LHCN-M2 (cell line): ENCODE data around the gene CCDC88C. TPM values are rescaled to one million over a fixed set of nuclear protein-coding genes. Genes with fewer than 3 reads are reported as not detected.

Source experiments
- DNase-seq: peaks from one replicate; pipeline ENCODE4 v3.0.0-alpha.2; 2012; ENCODE audit warnings: low read depth
- total RNA-seq: library from RNA; depleted of rRNA; stranded (reverse); fragments of >200 nt; gene quantifications from 2 replicates; pipeline ENCODE4 v1.2.3, GENCODE V29; 2014

Gene CCDC88C
- total RNA-seq, 1 experiment from 2014 or later, result 0.06 TPM

DNA sequence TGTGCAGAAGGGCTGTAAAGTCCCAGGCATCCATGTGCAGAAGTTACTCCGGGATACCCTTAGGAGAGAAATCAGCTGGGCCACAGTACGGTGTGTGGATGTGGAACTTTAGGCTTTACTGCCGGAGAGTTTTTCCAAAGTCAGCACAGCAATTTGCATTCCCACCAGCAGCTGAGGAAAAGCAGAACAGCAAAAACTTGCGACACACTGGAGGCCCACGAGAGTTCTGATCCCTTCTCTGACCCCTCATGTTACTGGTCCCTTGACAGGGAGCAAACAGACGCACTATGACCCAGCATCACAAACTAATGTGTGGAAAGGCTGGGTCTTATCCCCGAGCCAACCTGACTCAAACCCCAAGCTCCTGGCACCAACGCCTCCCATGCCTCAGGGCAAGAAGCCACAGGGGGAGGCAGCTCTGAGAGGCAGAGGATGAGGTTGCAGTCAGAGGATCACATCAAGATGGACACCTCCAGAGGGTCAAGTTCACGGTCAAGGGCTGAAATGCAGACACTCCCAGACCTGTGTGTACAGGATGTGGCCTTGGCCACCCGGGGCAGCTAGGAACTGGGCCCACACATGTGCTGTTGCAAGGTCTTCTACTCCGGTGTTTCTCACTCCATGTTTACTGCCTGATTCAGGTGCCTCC, 38.6 kb downstream of the CCDC88C start:
- DNase-seq, result no peak

DNA sequence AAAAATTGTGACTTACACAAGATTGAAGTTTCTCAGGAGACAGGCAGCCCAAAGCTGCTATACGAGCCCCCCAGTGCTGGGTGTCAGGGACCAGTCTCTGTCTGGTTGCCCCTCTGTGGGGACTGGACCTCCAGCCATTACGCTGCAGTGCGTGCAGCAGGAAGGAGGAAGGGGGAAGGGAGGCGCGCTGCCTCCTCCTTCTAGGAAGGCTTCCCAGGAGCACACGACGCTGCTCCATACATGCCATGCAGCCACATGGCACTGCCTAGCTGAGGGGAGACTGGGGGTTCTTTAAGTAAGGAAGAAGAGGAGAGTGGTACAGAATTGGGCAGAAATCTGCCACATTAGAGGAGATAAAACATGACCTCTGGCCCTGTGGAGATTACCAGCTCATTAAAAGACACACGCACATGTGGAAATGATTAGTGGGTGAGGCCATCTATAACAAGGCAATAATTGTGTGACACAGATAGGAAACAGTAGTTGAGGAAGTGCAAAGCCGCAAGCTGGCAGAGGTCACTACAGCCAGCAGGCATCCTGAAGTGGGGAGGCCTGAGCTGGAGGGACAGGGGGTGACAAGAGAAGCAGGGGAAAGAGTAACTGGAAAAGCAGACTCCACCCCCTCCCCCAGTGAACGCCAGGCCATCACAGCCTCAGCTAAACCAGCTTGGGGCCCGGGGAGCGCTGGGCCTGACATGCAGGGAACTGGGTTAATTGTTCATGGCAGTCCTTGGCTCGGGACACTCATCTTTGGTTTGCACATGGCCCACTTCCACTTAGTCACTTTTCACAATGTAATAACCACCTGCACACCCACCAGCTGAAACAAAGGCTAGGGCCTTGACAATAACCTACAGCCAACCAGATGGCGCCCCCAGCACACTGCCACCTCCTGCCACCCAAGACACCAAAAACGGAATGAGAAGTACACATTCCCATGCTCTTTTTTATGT, 39.6 kb downstream of the CCDC88C start:
- DNase-seq, result no peak

DNA sequence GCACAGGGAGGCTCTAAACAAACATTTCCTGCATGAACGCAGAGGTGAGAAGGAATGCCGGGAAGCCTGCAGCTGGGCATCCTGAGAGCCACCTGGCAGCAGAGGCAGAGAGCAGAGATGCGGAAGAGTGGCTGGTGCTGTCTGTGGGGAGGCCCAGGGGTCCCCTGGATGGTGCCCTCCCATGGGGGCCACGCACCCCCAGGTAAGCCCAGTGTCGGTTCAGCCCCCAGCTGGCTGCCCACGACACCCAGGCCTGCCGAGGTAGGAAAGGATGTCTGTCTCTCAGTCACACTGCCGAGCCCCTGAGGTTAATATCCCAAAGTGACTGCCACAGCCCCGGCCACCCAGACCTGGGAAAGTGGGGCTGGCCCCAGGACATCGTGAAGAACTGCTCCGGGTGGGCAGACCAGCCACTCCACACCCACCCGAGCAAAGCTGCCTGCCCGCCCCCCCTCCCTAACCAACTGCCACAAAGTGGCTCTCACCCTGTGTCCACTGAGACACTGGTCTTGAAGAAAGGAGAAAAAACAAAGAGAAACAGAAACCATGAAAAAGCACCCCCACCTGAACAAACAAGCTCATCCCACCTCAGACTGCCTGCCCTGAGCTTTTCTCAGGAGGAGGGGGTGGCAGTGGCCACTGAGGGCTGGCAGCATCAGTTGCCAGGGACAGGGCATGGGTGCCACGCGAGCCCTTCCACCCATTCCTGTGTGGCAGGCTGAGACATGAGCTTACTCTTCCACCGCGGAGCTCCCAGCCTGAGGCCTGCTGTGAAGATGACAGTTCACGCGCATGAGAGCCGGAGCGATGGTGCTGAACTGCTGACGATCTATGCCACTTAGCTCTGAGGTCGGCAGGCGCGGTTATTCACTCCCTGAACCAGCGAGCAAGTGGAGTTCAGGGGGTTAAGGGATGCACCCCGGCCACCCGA, 40.8 kb downstream of the CCDC88C start:
- DNase-seq, result no peak

DNA sequence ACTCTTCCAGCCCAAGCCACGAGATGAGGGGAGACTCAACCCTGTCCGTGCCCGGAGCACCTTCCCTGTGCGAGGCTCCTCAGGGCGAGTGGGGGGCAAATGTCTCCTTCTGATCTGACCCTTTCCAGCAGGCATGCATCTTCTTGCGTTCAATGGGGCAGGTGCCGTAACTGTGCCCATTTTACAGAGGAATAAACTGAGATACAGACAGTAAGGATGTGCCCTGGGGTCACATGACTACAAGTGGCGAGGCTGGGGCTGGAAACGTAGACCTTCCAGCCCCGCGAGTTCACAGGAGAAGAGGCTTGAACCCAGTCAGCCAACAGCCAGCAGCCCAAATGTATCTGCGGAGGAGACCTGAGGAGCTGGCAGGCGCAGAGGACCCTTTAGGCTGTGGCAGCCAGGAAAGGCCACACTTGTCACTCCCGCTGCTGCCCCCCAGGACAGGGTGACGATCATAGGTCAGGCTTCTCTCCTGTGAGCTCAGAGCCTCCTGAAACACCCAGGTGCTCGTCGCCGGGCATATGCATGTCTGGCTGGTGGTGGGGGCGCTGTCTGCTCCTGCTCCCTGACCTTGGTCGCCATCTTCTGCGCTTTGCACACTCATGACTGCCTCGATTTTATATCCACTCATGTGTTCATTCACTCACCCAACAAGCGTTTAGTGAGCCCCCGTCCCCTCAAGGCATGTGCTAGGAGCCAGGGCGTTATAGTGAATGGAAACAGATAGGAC, 41.7 kb downstream of the CCDC88C start:
- no peak for DNase-seq

DNA sequence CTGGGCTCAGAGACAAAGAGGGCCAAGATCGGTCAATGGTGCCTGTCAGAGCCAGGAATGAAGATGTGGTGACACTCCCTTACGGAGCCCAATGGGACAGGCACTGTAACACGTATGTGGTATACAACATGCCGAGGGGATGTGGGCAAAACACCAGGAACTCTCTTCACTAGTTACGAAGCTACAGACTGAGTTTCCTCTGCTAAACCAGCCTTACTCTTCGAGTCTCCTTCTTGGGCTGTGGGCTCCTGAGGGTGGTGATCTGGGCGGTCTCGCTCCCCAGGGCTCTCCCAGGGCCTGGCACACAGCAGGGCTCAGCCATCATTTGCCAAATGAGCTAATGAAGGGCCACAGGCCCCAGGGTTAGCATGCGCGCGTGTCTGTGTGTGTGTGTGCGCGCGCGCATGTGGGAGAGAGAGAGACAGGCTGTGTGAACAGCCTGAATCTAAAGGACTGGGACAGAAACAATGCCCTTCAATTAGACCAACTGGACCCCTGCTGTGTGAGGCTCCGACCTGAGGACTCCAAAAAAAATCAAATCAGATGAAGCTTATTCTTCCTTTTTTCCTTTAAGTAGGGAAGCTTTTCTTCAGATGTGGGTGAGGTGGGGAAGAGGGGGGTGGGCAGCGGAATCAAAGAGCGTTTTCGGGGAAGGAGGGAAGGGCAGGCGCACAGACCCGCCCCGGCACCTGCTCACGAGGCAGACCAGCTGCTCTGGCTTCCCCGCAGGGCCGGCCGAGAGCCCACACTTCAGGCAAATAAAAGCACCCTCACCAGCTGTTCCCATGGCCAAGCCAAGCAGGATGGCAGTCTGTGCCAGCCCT, 42.5 kb downstream of the CCDC88C start:
- peak; percentile 52 for DNase-seq

DNA sequence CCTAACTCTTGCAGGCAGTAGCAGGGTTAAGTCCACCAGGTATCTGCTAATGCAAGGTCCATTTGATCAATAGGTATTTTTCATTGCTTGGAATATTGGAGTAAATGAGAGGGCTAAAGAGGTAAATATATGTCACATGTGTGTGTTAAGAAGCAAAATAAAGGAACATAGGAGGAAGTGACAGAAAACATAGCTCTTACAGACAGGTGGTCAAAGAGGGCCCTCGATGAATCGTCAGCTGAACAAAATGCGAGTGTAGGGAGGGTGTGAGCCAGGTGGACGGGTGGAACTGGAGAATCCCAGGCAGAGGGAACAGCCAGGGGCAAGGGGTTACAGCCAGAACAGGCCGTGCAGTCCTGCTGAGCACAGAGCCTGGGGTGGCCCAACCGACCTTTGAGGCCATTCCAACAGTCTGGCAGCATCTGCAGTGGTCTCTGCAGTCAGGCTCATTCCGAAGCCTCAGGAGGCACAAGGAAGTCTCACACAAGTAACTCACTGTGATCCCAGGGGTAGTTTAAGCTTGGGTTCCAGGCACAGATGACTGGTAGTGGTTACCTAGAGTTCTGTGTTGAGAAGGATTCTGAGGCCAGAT, 43.2 kb downstream of the CCDC88C start:
- peak; percentile 34 for DNase-seq

DNA sequence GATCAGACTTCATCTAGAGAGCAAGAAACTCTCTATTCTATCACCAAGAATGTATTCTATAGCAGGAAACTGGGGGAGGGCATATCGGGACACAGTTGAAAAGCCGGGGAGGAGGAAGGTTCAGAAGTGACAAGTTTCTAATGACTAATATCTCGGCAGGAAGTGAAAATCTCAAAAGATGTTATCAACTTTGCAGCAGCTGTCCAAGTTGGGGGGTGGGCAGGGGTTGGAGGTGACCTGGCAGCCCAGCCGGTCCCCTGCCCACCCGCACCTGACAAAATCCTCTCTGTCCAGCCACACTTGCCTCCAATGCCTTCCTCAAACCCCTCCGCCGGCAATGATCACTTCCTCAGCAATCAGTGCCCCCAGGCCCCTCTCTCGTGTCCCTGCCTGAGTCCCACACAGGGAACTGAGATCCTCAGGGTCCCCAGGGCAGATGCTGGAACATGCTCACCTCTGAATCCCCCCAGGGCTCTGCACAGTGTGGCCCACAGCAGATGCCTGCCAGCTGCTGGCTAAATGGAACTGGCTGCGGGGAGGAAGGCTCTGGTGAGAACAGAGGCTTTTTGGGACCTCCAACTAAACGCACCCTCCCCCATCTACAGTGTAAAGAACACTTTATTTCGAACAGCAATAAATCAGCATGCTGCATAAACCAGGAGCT, 43.9 kb downstream of the CCDC88C start:
- no peak for DNase-seq

DNA sequence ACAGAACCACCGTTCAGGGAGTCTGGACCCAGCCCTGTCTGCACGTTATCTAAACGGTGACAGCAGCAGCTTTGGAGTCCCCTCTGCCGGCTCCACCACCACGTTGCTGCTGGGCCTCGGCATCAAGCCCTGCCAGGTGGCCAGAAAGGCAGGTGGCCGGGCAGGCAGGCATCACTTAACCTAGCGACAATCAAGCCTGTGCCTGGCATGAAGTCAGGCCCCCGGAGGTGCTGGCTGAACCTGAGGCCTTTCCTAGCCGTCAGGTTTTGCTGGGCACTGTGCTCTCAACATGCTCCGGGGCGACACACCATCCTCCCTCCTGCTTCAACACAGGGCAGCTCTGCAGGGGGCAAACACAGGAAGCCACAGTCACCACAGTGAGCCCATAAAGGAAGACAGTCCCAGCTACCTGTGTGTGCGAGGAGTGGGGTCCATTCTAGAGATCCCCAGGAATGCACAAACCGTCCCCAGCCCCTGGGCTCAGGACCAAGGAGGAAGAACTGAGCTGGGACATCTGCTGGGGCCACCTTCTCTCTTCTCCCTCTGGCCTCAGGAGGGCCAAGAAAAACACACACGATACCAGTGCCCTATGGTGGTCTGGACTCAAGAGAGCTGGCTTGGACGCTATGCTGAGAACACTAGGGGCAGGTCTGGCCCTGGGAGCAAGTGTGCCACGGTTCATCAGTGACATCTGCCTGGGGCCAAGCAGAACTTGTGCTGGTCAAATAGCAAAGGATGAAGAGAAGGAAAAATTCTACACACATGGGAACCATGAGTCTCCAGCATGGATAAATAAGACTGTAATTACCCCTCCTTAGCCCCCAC, 44.7 kb downstream of the CCDC88C start:
- no peak for DNase-seq

DNA sequence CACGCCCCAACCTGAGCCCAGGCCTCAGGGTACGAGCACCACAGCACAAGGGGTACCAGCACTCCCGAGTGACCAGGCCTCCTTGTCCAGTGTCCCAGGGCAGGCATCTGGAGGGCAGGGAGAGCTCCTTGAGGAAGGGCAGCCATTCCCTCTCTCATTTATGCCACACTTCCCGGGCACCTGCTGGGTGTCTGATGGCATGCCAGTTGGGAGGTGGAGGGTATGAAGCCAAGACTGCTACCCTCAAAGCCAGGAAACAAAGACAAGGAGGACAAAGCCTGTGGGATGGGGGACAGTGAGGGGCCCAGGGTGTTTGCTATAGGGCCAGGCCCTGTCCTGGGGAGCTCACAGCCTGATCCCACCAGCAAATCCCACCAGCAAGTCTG, 45.6 kb downstream of the CCDC88C start:
- no peak for DNase-seq

DNA sequence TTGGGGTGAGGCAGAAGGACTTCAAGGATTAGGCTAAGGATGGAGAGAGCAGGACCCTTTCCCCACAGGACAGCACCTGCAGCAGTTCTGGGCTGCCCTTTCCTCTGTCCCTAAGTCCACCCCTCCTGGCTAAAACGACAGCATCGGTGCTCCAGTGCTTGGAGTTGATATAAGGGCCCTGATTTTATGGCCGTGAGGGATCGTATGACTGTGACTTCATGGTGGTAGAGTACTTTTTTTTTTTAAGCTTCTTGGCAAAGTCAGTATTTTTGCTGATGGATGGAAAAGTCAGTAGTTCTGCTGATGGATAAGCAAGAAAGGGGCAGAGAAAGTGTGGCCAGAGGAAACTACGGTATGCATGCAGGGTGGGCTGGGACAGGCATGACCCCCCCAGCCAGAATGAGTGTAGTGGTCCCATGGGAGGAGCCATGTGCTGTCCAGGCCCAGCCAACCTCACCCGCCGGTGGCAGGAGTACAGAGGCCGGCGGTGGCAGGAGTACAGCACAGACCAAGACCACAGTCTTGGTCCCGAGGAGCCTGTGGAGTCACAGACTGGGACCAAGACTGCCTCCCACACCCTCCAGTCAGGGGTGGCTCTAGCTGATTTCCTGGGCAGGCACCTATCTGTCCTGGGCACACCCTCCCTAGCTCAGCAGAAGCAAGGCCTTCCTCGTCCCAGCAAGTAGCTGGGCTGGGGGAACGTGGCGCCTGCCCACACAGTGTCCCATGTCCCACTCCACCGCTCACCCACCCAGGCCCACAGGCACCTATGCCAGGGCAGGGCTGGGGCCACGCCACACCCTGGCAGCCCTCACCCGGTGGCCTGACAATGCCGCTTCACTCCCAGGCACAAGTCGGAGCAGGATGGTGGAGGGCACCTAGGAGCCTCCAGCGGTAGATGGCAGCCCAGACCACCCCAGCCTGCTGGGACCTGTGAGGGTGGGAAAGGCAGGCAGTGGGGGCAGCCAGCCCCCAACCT, 46.3 kb downstream of the CCDC88C start:
- DNase-seq, result no peak

DNA sequence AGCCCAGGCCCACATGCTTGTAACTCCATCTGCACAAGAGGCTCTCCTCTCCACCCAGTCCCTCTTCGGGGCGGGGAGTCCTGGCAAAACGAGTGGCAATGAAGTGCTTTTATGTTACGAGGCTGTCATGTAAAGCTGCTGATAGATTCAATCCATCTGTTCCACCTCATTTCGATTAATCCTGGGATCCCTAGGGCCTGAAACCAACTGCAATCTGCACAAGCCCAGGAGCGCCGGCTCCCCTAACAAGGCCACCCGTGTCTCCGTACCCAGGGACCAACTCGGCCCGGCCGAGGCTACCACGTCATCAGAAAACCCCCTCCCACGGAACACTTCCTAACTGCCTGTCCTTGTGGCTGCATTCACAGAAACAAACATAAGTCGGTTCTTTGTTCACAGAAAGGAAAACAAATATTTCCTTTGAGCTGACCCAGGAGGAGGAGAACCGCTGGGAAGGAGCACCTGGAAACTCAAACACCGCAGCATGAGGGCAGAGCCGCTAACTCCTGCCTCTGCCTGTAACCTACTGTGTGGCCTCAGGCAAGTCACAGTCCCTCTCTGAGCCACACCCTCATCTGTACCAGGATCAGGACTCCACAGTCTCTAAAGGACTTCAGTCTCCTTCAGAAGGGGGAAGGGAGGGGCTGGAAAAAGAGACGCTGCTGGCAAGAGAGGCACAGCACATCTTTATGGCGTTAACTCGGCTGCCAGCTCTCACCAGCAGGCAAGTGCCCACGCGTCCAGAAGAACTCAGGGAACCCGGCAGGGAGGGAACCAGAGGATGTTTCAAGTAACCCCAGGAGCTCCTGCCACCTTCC, 47.8 kb downstream of the CCDC88C start:
- no peak for DNase-seq

DNA sequence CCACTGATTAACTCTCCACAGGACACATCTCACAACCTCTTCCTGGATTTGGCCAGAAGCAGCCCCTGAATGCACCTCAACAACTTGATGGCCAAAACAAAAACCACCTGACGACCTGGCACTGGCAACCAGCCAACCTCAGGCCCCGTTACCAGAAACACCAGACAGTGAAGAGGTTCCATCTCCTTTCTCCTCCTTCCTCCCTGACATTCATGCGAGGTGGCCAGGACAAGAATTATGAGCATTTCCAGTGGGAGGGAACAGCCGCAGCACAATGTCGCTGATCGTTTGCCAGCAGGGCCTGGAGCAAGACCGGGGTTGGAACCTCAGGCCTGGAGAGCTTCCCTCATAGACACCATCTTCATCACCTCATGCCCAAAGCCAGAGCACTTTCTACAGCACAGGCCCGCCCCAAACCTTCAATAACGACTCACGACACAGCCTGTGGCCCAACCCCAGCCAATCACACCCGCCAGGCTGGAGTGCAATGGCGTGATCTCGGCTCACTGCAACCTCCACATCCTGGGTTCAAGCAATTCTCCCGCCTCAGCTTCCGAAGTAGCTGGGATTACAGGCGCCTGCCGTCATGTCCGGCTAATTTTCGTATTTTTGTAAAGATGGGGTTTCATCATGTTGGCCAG, 48.7 kb downstream of the CCDC88C start:
- DNase-seq, result no peak

DNA sequence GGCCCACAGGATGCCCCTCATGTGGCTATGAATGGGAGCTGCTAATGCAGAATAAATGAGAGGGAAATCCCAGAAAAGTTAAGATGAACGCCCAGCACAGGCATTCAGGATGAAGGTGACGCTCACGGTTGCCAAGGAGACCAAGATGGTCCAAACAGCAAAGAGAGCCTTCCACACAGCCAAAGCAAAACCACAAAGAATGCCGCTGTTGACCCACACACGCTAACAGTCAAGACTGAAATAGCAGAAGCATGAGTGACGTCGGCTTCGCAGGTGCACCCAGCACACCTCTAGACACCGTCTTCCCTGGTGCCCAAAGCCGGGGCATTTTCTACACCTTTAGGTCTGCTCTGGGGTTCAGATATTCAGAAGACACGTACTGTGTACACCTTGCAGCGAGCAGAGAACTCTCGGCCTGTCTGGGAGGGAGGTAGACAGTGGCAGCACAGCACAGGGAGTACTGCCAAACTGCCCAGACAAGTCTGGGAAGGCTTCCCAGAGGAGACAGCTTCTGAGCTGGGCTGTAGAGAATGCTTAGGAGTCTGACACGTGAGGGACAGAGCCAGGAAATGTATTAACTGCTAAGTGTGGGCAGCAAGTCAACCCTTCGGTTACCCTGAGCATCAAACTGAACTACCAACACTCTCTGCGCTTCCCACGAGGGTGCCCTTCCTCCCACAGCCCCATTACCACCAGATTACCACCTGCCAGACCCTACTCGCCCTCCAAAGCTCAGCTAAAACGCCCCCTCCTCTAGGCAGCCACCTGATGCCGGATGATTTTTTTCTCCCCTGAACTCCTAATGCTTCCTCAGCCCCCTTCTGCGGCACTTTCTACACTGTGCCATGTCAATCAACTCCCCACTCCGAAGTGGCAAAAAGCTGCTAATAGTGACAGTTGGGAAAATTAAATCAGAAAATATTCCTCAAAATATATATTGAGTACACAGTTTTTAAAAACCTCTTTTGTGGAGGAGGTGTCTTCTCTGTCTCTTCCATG, 50.1 kb downstream of the CCDC88C start:
- no peak for DNase-seq

DNA sequence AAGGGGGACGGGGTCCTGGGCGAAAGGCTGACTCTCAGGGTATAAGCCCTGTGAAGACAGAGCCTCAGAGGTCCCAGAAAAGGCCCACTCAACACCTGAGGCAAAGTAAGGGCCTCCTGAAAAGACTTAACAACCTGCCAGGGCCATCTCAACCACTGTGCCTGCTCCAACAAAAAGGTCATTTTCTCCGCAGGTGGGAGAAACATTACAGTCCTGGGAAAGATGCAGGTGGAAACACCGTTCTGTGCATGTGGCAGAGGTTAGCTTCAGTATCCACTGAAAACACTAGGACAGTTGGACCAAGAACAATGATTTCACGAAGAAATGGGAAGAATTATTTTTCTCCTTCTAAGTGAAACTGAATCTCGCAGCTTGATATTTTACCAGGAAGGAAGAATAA, 50.9 kb downstream of the CCDC88C start:
- no peak for DNase-seq

DNA sequence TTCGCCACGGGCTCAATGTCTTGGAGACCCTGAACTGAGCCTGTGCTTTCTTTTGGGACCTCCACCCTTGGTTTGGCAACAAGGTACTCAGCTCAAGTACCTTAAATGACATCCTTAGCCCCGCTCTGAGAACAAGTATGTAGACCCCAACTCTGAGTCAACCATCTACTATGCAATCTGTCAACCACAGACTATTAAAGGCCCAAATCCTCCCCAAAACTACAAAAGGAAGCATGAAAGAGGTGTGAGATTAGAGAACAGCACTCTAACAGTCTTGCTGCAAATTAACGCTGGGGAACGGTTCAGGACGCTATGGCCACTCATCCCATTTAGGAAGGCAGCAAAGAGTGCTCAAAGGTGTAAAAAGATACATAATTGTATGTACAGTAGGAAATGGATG, 52.1 kb downstream of the CCDC88C start:
- DNase-seq, result no peak
